Retinal pigment epithelial cell (primary cell): ENCODE results near the gene CPT1A.

Source experiments
- DNase-seq: peaks from one replicate; pipeline ENCODE4 v3.0.0-alpha.2; 2010; ENCODE audit warnings: low read depth
- H3K4me3 ChIP-seq: 2 replicates; pipeline ENCODE4 v1.5.1; 2011; ENCODE audit warnings: mild to moderate bottlenecking, low read length, control low read depth, moderate library complexity
- TF ChIP-seq, protein P1 (sequence below): conservative IDR thresholded peaks from 2 replicates; pipeline ENCODE4 v1.5.1; 2011; ENCODE audit warnings: low read depth, low read length, control low read depth, inconsistent platforms

CPT1A gene

DNA sequence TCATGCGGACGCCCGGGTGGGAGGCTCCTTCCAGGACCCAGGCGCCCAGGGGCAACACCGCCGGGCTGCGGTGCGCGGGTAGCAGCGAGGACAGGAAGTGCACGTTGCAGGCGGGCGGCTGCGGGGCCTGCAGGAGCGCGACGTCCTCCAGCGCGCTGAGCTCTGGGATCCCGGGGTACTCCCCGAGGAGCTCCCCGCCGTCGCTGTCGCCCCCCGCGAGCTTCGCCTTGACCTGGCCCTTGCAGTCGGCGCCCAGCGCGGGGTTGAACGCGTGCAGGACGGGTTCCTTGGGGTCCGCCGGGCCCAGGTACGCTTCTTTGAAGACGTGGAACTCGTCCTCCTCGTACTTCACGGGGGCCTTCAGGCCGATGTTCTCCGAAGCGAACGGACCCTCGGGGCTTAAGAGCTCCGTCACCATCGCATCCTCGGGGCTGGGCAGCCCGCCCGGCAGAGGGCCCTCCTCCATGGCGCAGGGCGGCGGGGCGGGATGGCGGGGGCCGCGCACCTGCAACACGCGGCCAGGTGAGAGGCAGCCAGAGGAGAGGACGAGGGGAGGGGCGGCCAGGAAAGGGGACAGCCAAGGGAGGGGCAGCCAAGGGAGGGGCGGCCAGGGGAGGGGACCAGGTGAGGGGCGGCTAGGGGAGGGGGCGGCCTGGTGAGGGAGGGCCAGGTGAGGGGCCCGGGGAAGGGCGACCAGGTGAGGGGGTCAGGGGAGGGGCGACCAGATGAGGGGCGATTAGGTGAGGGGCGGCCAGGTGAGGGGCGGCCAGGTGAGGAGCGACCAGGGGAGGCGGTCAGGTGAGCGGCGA lies 91.3 kb downstream of the CPT1A start:
- no peak overlapping the region for H3K4me3 ChIP-seq
- DNase-seq: no peak
- TF ChIP-seq, protein P1, sequence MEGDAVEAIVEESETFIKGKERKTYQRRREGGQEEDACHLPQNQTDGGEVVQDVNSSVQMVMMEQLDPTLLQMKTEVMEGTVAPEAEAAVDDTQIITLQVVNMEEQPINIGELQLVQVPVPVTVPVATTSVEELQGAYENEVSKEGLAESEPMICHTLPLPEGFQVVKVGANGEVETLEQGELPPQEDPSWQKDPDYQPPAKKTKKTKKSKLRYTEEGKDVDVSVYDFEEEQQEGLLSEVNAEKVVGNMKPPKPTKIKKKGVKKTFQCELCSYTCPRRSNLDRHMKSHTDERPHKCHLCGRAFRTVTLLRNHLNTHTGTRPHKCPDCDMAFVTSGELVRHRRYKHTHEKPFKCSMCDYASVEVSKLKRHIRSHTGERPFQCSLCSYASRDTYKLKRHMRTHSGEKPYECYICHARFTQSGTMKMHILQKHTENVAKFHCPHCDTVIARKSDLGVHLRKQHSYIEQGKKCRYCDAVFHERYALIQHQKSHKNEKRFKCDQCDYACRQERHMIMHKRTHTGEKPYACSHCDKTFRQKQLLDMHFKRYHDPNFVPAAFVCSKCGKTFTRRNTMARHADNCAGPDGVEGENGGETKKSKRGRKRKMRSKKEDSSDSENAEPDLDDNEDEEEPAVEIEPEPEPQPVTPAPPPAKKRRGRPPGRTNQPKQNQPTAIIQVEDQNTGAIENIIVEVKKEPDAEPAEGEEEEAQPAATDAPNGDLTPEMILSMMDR: no peak

DNA sequence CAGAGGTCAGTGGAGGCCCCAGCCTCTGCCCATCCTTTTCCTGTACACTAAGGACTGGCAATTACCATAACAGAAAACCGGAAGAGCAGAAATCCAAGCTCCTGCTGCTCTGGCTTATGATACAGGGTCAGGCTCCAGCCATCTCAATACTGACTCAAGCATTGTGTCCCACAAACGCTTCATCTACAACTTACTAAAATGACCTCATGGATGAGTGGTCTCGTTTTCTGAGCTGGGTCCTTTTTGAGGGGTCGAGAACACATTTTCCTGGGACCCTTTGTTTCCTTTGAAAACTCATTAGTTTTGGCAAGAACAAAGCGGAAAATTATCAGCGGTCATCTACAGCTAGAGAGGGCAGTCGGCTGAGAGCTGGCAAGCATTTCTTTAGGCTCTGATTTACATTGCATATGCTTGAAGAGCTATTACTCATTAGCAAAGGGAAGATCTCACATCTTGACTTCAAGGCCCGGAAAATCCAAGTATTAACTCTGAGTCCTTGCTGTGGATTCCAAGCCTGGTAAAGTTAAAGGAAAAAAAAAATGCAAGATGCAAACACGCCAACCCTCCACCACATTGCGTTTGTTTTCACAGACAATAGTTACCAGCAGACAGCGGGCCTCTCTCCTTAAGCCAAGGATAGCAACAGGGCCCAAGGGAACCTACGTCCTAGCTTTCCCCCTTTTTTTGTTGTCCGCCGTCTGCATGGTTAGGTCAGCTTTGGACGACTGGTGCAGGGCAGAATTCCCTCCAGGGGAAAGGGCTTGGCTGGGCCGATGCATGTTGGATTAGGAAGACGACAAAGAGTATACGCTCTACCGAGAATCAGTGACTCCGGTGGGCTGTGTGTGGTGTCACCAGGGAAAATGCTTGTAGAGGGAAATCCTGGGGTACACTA lies 92.2 kb downstream of the CPT1A start:
- H3K4me3 ChIP-seq: no peak overlapping the region
- TF ChIP-seq, protein P1: no peak
- DNase-seq: no peak

DNA sequence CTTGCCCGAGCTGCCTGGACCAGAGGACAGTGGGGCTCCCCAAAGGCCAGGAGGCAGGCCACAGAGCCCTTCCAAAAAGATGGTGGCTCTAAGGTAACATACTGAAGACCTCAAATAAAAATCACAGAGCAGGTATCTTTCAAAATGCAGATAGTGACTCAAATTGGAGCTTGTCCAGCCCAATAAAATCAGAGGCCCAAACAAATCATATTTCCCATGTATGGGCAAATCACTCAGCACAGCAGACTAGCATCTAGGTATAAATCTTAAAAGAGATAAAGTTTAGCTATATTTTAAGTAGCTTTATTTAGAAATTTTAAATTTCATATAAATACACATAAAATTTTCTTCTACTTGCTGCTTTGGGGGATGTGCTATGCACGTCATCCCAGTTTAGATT lies 93.7 kb downstream of the CPT1A start:
- DNase-seq: no peak
- no peak overlapping the region for H3K4me3 ChIP-seq
- TF ChIP-seq, protein P1: no peak

DNA sequence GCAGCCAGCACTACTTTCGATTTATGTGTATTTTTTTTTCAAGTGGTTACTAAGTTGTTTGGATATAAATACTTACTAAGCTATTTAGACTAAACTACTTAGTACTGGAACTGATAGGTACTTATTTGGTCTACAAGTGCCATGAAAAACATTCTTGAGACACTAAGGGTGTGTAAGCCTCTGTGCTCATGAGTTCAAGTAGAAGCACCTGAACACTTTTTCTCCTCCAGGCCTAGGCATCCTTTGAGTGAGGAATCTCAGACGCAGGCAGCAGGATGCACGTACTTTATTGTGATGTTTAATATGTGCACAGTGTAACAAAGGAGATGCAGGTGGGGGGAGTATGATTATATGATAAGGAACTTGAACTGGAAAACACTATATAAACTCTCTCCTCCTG lies 98.2 kb downstream of the CPT1A start:
- TF ChIP-seq, protein P1: no peak
- no peak for DNase-seq
- no peak overlapping the region for H3K4me3 ChIP-seq

DNA sequence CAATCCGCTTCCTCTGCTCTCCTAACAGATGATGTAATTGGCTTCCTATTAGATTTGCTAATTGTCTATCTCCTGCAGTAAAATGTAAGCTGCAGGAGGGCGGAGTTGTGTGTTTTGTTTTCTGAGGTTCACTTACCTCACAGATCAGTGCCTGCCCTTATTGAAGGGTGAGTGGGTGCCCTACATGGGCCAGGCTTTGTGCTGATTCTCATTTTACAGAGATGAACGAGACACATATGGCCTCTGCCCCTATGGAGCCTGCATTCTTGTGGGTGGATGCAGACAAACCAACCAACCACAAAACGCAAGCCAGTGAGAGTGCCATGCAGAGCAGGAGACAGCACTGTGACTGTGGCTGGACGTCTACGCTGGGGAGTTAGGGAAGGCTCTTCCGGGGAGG lies 100.3 kb downstream of the CPT1A start:
- no peak for DNase-seq
- TF ChIP-seq, protein P1: no peak
- no peak overlapping the region for H3K4me3 ChIP-seq

DNA sequence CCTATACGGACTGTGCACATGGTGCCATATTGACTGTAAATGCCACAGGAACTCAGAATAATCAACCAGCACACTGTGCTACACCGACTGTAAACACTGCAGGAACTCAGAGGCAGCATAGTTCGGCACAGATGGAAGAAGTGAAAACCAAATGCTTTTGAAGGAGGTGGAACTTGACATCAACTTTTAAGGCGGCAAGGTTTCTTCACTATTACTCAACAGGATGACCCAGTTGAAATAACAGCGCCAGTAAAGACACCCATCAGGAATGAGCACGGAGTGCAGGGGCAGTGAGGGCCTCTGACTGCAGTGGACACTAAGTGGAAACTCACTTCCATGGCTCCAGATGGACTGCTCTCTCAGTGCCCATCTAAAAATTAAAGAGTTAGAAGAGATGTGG lies 106.1 kb downstream of the CPT1A start:
- TF ChIP-seq, protein P1: no peak
- no peak overlapping the region for H3K4me3 ChIP-seq
- no peak for DNase-seq
